ENCODE measurements around the gene FAM89A. TPM values are rescaled to one million over a fixed set of nuclear protein-coding genes. Genes with fewer than 3 reads are reported as not detected.

Gene FAM89A
- total RNA-seq = 20.9 and 21.5 TPM in 2 replicates
- long read RNA-seq, partial matches to known transcripts = 0 of 3 reads
- long read RNA-seq, other reads (novel, unspliced or antisense) = 2 of 3 reads

- Mint-ChIP-seq H3K4me1 (ENCODE audit: low read depth) (peaks cover 29% of the 10 kb centered on the region), H3K4me3 (ENCODE audit: low read depth) (peak within 1 kb of the TSS; percentile 81), H3K36me3 (ENCODE audit: insufficient read depth) (peaks cover 6% of the 10 kb centered on the region), H3K27me3 (no peaks in the 10 kb centered on the region), H3K27ac (peak within 1 kb of the TSS; percentile 67), H3K9me3 (ENCODE audit: low read depth) (peaks cover 7% of the 10 kb centered on the region)
- no peak for TF ChIP-seq CTCF (IDR thresholded peaks at IDR 0.05; ENCODE audit: unreplicated experiment)
- peak; percentile 53 for DNase-seq (ENCODE audit: low spot score, unreplicated experiment)
Observed at GRCh38 chr1:231040019-231040799, at the start of gene FAM89A. FAM89A (minus strand) TSS chr1:231040254; CDS start chr1:231040211, 43 bp downstream.

GRCh38 chr1:231084353-231084752, 44.3 kb upstream of the FAM89A start:
- Mint-ChIP-seq H3K36me3 (ENCODE audit: insufficient read depth) (no peaks in the 10 kb centered on the region), H3K27me3 (peaks cover 7% of the 10 kb centered on the region), H3K4me1 (ENCODE audit: low read depth) (no peaks in the 10 kb centered on the region), H3K27ac (no peak overlapping the region), H3K4me3 (ENCODE audit: low read depth) (no peak overlapping the region), H3K9me3 (ENCODE audit: low read depth) (no peaks in the 10 kb centered on the region)
- no peak for TF ChIP-seq CTCF (IDR thresholded peaks at IDR 0.05; ENCODE audit: unreplicated experiment)
- DNase-seq (ENCODE audit: low spot score, unreplicated experiment) = no peak

- peaks cover 4% of the 10 kb centered on the region for H3K4me1 Mint-ChIP-seq (ENCODE audit: low read depth)
- peaks cover 4% of the 10 kb centered on the region for H3K9me3 Mint-ChIP-seq (ENCODE audit: low read depth)
- H3K36me3 Mint-ChIP-seq (ENCODE audit: insufficient read depth) = no peaks in the 10 kb centered on the region
- H3K27me3 Mint-ChIP-seq = peaks cover 15% of the 10 kb centered on the region
- no peak overlapping the region for H3K4me3 Mint-ChIP-seq (ENCODE audit: low read depth)
- TF ChIP-seq CTCF (IDR thresholded peaks at IDR 0.05; ENCODE audit: unreplicated experiment) = no peak
- no peak overlapping the region for H3K27ac Mint-ChIP-seq
- DNase-seq (ENCODE audit: low spot score, unreplicated experiment) = no peak
Observed at GRCh38 chr1:231079163-231079562, 39.1 kb upstream of the FAM89A start.

- Mint-ChIP-seq H3K4me1 (ENCODE audit: low read depth) (peaks cover 4% of the 10 kb centered on the region), H3K27ac (no peak overlapping the region), H3K9me3 (ENCODE audit: low read depth) (peaks cover 4% of the 10 kb centered on the region), H3K27me3 (peaks cover 15% of the 10 kb centered on the region), H3K4me3 (ENCODE audit: low read depth) (no peak overlapping the region), H3K36me3 (ENCODE audit: insufficient read depth) (no peaks in the 10 kb centered on the region)
- TF ChIP-seq CTCF (IDR thresholded peaks at IDR 0.05; ENCODE audit: unreplicated experiment) = no peak
- no peak for DNase-seq (ENCODE audit: low spot score, unreplicated experiment)
Observed at GRCh38 chr1:231078250-231078649, 38.2 kb upstream of the FAM89A start.

- H3K27me3 Mint-ChIP-seq = peaks cover 15% of the 10 kb centered on the region
- peaks cover 4% of the 10 kb centered on the region for H3K9me3 Mint-ChIP-seq (ENCODE audit: low read depth)
- H3K4me1 Mint-ChIP-seq (ENCODE audit: low read depth) = peaks cover 4% of the 10 kb centered on the region
- no peak overlapping the region for H3K27ac Mint-ChIP-seq
- no peak for TF ChIP-seq CTCF (IDR thresholded peaks at IDR 0.05; ENCODE audit: unreplicated experiment)
- H3K4me3 Mint-ChIP-seq (ENCODE audit: low read depth) = no peak overlapping the region
- no peaks in the 10 kb centered on the region for H3K36me3 Mint-ChIP-seq (ENCODE audit: insufficient read depth)
- no peak for DNase-seq (ENCODE audit: low spot score, unreplicated experiment)
Observed at GRCh38 chr1:231076802-231077201, 36.7 kb upstream of the FAM89A start.

Measured in progenitor cell of endocrine pancreas (in vitro differentiated cells).